ENCODE results near the gene EPHB4.

- TF ChIP-seq ZNF114 (CRISPR knock-in tag; IDR thresholded peaks at IDR 0.05) (no peak), POLR2AphosphoS5 (IDR thresholded peaks at IDR 0.05; ENCODE audit: low read depth) (no peak), CTCF (conservative IDR thresholded peaks at IDR 0.05; ENCODE audit: low read depth in 2 of 2) (no peak), EZH2phosphoT487 (IDR thresholded peaks at IDR 0.05; ENCODE audit: unreplicated experiment) (no peak), CREB1 (CRISPR knock-in tag; IDR thresholded peaks at IDR 0.05; ENCODE audit: low read depth) (peak; percentile 79), REST (IDR thresholded peaks at IDR 0.05; ENCODE audit: unreplicated experiment) (no peak), EZH2 (IDR thresholded peaks at IDR 0.05; ENCODE audit: low read depth, unreplicated experiment) (no peak), JUNB (IDR thresholded peaks at IDR 0.05; ENCODE audit: unreplicated experiment) (no peak)
Measured at GRCh38 chr7:100803398-100804161, 23.7 kb downstream of the EPHB4 start.

Measured in GM23338 (cell line).